ENCODE measurements around the gene NOVA2.
A peak's percentile ranks its signal among the peaks of the same experiment; 100 is the strongest.

The NOVA2 gene, protein sequence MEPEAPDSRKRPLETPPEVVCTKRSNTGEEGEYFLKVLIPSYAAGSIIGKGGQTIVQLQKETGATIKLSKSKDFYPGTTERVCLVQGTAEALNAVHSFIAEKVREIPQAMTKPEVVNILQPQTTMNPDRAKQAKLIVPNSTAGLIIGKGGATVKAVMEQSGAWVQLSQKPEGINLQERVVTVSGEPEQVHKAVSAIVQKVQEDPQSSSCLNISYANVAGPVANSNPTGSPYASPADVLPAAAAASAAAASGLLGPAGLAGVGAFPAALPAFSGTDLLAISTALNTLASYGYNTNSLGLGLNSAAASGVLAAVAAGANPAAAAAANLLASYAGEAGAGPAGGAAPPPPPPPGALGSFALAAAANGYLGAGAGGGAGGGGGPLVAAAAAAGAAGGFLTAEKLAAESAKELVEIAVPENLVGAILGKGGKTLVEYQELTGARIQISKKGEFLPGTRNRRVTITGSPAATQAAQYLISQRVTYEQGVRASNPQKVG

DNA sequence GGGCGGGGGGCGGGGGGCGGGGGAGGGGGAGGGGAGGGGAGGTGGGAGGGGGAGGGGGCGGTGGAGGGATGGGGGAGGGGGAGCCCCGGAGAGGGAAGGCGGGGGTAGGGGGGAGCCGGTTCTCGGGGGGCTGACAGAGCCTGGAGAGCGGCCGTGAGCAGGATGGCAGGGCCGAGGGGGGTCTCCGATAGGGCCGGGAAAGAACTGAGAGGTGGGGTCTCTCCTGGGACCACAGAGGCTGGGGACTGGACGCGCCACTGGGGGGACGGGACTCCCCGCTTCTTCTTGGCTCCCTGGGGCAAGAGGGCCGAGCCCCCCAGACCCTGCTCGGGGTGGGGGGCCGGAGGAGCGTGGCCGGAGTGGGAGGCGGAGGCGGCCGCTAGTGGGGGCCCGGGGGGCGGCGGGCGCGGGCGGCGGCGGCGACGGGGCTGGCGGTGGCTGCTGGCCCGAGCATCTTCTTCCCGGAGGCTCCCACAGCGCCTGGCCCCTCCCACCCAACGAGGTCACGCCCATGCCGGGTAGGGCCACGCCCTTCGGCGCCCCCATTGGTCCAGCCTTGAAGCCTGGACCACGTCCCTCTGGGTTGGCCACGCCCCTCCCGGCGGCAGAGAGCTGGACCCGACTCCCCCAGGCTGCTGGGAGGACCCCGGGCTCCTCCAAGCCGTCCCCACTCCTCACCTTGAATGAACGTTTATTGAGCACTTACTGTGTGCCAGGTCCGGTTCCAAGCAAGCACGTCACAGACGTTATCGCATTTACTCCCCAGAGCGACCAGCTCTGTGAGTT, at the start of gene NOVA2:
TSS of gene NOVA2 (minus strand) at position 313 of the 786 bp plus-strand sequence. CDS start 514 bp downstream, outside the sequence.
- DNase-seq = peak; percentile 63

DNA sequence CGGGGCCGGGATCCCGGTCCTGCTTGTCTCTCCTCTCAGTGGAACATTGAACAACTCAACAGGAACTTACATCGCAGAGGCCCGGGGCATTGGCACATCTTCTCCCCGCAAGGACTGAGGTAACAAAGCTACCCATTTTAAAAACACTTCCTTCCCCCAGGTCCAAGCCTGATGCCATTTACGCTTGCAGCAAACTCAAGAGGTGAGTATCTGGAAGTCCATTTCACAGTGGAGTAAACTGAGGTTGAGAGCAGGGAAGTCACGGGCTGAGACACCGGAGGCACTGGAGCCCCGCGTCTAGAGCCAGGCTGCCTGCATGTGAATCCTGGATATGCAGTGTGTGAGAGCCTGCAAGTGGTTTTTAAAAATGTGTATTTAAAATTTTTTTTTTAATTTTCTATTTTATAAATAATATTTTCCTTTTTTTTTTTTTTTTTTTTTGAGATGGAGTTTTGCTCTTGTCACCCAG, 49.7 kb upstream of the NOVA2 start:
- no peak for DNase-seq

DNA sequence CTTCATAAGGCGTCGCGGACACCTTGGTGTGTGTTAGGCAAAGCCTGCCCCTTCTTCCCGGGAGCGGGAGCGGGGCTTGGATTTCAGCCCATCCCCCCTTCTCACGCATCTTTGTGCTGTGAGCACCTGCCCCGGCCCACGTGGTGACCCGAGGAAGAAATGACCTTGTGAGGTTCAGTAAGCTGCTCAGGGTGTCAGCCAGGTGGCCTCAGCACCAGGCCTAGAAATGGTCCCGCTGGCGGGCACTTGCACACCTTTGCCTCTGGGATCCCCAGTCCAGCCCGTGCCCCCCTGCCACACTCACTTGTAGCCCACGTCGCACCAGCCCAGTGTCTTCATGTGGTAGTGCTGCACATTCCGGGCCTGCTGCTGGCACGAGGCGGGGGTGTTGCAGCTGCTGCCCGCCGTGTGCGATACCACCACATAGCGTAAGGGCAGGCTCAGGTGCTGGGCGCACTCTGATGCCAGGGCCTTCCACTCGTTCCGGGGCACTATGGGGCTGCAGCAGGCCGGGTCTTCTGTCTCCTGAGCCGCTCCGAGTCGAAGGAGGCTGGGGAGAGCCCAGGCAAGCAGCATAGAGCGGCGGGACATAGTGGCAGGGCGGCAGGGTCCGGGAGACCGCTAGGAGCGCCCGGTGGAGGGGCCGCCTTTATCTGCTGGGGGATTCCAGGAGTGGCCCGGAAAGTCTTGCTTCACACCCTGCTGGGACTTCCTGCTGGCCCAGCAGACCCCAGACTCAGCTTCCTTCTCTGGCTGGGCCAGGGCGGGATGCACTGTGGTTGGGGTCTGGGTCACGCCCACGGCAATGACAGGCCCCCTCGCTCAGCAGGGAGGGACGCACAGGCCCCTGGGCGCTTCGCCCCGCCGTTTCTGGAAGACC, 49.0 kb upstream of the NOVA2 start, which contains the start of gene PGLYRP1:
TSS of gene PGLYRP1 (minus strand) at position 623 of the 880 bp plus-strand sequence. CDS start at position 591, 32 bp downstream.
- no peak for DNase-seq

DNA sequence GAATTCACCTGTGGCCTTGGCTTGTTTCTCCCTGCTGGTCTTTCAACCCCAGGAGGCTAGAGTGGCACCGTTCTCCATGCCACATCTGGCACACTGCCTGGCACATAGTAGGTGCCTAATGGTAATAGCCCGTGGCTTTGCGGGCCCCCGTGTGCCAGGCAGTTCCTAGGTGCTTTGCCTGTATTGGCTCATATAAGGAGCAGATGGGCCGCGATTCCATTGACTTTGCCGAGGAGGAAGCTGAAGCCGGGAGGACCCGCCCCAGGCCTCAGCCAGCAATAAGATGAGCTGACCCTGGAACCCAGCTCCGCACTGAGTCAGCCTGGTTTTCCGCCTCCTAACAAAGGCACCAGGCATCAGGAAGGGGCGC, 48.4 kb upstream of the NOVA2 start:
- DNase-seq = no peak

DNA sequence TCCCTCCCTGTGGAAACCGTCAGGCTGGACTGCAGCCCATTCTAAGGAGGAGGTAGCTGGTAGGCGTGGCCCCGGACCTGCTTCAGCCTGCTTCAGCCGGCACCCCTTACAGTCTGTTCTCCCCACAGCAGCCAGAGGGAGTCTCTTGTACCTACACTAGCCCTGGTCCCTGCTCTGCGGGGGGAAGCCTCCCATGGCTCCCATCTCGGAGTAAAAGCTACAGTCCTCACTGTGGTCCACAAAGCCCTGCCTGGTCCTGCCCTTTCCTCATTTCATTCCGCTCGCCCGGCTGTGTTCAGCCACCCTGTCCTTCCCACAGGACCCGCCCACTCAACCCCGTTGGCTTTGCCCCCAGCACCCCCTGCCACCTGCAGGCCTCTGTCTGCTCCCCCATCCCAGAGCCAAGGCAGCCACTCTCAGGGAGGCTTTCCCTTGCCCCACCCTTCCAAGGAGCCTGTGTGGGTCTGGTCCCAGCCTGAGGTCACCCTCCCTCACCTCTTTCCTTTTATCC, 47.9 kb upstream of the NOVA2 start:
- DNase-seq = peak; percentile 28

DNA sequence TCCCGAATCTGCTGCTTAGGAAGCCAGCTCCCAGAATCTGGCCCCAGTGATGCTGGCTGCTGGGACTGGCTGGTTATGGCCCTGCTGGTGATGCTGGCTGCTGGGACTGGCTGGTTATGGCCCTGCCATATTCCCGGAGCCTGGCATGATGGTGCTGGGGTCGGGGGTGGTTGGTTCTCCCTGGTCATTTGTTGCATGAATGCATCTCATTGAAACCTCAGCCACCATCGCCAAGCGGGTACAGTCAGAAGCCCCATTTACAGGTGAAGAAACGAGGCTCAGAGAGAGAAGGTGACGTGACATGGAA, 47.1 kb upstream of the NOVA2 start:
- DNase-seq = no peak

DNA sequence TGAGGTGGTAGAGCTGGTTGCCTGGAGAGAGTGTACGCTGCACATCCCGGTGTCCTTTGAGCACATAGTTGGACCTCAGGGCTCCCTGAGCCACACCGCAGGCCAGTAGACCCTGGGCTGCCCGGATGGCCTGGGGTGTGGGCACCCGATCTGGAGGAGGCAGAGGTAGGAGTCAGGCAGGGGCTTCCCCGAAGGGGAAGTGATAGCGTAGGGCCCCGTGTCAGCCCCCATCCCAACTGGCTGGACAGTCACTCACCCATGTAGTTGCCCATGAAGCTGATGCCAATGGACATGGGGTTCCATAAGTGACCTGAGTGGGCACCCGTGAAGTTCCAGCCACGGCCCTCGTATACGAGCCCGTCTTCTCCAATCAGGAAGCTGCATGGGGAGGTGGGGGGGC, 45.6 kb upstream of the NOVA2 start:
- no peak for DNase-seq

DNA sequence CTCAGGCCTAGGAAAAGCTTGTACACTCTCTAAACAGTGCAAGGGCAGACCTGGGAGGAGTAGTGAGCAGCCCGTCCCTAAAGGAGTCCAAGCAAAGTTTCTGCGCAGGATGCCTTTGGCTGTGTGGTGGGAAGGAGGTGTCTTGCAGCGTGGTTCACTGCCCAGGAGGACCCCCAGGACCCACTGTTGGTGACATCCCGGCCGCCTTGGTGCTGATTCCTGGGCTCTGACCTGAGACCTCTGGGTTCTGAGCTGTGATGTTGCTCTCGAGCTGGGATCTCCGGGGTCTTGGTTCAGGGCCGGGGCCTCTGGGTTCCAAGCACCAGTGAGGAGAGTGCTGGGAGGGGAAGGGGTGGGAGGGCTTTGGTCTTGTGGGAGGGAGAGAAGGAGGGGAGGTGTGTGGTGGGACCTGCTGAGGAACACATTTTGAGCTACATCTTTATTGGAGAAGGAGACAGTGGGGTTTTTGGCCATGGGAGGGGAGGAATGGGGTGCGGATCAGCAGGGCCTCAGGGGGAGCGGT, 45.1 kb upstream of the NOVA2 start:
- DNase-seq = no peak

DNA sequence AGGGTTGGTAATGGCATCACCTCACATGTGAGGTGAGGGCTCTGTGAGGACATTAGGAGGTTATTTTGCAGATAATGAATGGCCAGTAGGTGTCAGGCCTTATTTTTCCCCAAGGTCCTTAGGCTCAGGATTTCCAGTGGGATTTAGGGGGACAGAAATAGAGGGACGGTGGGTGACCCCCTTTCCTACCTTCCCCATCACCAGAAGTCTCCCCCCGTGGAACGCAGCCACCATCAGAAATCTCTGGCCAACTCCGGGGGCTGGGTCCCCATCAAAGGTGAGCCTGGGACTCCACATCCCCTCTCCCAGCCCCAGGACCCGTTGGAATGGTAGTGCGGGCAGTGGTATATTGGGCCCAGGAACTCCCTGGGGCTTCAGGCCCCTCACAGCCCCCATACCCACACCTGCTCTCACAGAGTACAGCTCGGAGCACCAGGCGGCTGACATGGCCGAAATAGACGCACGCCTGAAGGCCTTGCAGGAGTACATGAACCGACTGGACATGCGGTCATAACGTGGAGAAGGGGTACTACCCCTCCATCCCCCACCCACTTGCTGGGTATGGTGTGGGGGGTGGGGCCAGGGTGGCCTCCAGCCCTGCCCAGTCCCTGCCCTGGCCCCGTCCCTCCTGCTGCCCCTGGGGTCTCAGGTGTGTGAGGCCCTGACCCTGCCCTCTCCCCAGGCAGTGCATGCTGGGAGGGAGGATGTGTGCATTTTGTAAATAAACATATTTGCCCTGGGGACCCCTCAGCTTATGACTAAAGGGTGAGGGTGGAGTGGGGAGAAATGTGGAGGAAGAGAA, 44.4 kb upstream of the NOVA2 start:
- no peak for DNase-seq

DNA sequence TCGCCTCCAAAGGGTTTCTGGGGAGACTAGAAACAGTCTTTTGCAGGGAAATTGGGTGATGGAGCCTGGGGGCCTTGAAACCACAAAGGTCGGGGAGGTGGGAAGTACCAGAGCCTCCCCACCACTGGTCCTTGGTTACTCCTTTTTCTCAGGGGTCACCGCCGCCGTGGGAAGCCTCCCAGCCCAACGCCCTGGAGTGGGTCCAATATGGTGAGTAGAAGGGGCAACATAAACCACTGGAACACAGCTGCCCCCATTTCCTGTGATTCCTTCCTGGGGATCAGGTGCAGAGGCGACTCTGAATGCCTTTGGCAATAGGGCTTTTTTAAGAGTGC, 43.4 kb upstream of the NOVA2 start:
- no peak for DNase-seq

DNA sequence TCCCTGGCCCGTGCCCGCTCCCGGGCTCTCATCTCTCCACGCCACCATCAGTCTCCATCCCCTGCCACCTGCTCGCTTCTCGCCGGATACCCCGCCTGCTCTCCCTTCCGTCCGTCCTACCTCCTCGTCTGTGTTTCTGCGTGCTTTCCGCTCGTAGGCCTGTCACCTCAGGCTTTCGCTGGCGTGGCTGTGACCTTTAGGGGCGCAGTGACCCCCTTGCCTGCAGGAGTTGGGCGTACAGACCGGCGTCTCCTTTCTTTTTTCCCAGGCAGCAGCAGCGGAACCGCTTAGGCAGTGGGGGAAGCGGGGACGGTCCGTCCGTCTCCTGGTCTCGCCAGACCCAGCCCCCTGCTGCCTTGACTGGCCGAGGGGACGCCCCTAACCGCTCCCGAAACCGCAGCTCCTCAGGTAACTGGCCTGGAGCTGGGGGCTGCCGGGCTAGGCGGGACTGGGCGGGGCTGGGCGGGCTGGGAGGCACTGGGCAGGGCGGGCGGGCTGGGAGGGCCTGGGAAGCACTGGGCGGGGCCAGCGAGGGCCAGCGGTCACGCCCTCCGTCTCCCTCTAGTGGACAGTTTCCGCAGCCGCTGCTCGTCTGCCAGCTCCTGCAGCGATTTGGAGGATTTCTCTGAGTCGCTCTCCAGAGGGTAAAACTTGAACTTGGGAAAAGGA, 42.9 kb upstream of the NOVA2 start:
- peak; percentile 87 for DNase-seq

DNA sequence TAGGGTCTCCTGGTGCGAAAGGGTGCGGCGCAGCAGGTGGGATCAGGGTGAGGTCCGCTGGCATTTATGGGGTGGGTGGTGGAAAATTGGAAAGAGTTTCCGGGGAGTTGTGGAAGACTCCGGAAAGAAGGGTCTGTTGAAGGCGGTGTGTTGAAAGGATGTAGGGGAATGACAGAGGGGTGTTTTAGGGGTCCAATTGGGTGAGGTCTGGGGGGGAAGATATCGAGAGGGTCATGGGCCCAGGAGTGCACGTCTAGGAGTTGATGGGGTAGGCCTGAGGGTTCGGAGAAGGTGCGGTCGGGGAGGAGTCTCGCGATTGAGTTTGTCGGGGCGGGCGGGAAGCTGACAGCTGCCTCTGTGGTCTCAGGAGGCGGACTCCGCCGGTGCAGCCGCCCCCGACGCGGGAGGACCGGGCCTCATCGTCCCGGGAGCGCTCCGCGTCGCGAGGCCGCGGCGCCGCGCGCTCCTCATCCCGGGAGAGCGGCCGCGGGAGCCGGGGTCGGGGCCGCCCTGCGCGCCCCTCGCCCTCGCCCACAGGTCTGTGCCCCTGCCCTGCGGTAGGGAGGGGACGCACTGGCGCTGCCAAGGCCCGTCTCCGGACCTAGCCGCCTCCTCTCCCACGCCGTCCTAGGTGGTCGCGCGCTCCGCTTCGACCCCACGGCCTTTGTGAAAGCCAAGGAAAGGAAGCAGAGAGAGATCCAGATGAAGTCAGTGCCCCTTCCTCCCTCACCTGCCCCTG, 42.2 kb upstream of the NOVA2 start:
- peak; percentile 54 for DNase-seq

DNA sequence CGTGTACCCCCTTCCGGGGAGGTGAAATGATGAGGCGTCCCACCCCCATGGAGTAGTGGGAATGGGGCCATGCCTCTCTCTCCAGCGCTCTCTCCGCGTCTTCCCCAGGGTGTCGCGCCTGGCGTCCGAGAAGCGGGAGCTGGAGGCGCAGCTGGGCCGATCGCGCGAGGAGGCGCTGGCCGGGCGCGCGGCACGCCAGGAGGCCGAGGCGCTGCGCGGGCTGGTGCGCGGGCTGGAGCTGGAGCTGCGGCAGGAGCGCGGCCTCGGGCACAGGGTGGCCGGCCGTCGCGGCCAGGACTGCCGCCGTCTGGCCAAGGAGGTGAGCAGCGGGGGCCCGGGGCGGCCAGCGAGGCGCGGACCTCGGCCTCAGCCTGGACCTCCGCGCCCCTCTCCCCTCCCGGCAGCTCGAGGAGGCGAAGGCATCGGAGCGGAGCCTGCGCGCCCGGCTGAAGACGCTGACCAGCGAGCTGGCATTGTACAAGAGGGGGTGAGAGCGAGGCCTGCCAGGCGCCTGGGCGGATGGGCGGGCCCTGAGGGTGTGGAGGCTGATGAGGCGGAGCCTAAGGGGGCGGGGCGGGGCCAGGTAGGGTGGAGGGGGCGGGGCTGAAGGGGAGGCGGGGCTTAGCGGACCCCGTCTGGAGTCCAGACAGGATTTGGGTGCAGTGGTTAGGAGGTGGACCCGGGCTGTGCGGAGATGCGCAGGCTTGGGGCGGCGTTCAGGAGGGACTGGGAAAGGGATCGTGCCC, 41.4 kb upstream of the NOVA2 start:
- DNase-seq = peak; percentile 94

DNA sequence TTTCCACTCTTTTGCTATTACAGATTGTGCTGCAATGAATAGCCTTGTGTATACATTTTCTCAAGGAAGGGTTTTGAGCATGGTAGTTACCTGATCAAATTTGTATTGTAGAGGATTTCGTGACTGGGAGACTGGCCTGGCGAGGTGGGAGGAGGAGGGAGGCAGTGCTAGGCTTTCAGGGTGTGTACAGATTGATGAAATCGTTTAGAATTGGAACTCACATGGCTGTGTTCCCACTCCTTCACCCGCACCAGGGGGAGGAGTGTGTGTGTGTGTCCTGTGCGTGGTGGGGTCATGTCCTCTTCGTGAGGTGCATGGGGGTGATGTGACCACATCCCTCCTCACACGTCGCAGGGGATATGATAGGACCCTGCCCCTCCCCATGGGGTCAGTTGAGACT, 40.9 kb upstream of the NOVA2 start:
- DNase-seq = peak; percentile 49

DNA sequence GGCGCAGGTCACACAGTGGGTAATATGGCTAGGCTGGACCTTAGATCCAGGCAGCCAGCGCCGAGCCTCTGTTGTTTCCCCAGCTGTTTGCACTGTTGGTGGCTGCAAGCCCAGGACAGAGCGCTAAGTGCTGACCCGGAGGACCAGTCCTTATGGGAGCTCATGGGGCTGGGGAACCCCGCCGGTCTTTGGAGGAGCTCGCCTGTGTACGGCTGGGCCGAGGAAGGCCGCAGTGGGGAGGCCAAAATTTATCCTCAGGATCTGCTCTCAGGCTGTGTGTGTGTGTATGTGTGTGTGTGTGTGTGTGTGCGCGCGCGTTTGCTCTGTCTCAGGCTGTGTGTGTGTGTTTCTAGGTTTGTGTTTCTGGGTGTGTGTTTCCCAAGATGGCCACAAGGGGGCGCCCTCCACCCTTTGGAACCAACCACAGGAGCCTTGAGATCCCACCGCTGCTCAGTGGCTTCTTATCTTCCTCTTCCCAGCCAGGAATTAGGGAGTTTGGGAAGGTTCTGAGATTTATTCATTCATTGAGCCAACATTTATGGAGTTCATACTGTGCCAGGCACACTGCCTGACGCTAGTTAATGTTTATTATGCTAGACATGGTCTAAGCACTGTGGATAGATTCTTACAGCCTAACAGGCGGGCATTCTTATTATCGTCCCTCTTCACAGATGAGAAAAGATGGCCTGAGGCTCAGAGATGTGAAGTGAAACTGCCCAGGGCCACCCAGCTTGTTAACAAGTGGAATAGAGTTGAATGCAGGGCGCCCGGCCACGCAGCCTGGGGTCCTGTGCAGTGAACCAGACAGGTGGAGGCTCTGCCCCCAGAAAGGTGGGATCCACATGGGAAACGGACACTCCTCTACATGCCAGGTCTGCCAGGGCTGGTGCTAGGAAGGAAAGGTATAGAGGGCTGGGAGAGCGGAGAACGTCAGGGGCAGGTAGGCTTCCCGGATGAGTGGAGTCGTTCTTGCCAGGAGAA, 36.2 kb upstream of the NOVA2 start:
- peak; percentile 72 for DNase-seq

DNA sequence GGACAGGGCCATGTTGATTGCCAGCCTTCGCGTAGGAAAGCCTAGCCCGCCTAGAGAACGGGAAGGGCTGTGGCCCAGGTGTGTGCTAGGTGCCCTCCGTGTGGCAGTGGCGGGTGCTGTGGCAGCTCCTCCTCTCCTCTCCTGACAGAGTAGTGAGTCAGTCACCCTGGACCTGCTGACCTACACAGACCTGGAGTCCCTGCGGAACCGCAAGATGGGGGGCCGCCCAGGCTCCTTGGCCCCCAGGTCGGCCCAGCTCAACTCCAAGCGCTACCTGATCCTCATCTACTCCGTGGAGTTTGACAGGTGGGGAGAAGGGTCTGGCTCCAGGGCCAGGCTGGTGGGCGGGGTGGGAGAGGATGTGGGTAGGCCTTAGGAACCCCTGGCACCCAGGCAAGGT, 32.7 kb upstream of the NOVA2 start:
- DNase-seq = no peak

DNA sequence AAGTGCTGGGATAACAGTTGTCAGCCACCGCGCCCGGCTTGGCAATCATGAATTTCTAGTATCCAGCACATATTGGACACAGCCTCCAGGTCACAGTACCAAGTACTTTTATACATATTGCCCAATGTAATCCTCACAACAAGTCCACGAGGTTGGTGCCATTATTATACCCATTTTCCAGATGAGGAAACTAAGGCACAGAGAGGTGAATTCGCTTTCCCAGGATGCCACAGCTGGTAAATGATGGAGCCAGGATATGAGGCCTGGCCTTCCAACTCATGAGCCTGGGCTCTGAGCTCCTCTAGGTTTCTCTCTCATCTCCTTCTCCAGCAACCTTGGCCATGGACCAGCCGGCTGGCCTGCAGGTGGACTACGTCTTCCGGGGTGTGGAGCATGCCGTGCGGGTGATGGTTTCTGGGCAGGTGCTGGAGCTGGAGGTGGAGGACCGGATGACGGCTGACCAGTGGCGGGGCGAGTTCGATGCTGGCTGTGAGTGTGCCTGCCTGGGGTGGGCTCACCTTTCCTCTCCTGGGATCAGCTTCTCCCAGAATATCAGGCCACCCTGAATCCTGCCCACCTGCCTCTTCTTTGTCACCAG, 29.1 kb upstream of the NOVA2 start:
- no peak for DNase-seq
